GM10248 (cell line): ENCODE results near the gene NPL.

ENCODE experiments used
- CTCF ChIA-PET: fragments of 300-600 bp; sonication (Branson Sonifier 250); formaldehyde crosslinking; extraction: SDS; loops from one replicate; lab custom pipeline; 2021; ENCODE audit warnings: antibody characterized with exemption; lab: Yijun Ruan, JAX
- POLR2A ChIA-PET: fragments of 350-650 bp; sonication (Branson Sonifier 250); formaldehyde crosslinking; extraction: SDS; loops from one replicate; lab custom pipeline; 2020; ENCODE audit warnings: antibody characterized with exemption; lab: Yijun Ruan, JAX
- DNase-seq: peaks from one replicate; pipeline ENCODE4 v3.0.0; 2012; ENCODE audit errors: extremely low spot score
- TF ChIP-seq, protein P1 (sequence below): IDR thresholded peaks from 2 replicates; pipeline ENCODE4 v1.5.1; 2012; ENCODE audit warnings: mild to moderate bottlenecking, low read depth; ENCODE audit errors: extremely low read depth, missing control alignments, control extremely low read depth

The NPL gene

GRCh38 chr1:182754543-182755314, 34.8 kb upstream of the NPL start:
- TF ChIP-seq, protein P1, sequence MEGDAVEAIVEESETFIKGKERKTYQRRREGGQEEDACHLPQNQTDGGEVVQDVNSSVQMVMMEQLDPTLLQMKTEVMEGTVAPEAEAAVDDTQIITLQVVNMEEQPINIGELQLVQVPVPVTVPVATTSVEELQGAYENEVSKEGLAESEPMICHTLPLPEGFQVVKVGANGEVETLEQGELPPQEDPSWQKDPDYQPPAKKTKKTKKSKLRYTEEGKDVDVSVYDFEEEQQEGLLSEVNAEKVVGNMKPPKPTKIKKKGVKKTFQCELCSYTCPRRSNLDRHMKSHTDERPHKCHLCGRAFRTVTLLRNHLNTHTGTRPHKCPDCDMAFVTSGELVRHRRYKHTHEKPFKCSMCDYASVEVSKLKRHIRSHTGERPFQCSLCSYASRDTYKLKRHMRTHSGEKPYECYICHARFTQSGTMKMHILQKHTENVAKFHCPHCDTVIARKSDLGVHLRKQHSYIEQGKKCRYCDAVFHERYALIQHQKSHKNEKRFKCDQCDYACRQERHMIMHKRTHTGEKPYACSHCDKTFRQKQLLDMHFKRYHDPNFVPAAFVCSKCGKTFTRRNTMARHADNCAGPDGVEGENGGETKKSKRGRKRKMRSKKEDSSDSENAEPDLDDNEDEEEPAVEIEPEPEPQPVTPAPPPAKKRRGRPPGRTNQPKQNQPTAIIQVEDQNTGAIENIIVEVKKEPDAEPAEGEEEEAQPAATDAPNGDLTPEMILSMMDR = no peak
- DNase-seq = no peak
- ChIA-PET CTCF (interaction anchor here (1.0 to 1.8 kb wide), 3 partner anchors 9 to 28 kb away, joined by 4 to 5 read pairs (median 4); no protein-coding TSS in a partner anchor), POLR2A (no interaction called here)

- ChIA-PET CTCF (interaction anchor here (1.5 kb wide), 1 partner anchor 28 kb away, joined by 4 read pairs; no protein-coding TSS in a partner anchor), POLR2A (no interaction called here)
- DNase-seq = no peak
- TF ChIP-seq, protein P1 = no peak
Measured at GRCh38 chr1:182755632-182756031, 33.9 kb upstream of the NPL start.

GRCh38 chr1:182756423-182756822, 33.1 kb upstream of the NPL start:
- TF ChIP-seq, protein P1 = no peak
- CTCF ChIA-PET = interaction anchor here (1.2 kb wide), 1 partner anchor 70 kb away, joined by 3 read pairs; no protein-coding TSS in a partner anchor

GRCh38 chr1:182761396-182762395, 27.9 kb upstream of the NPL start:
- ChIA-PET CTCF (interaction anchor here (1.4 to 14.7 kb wide), 2 partner anchors 19 to 23 kb away, joined by 3 to 132 read pairs; no protein-coding TSS in a partner anchor), POLR2A (no interaction called here)
- DNase-seq = no peak
- TF ChIP-seq, protein P1 = no peak

More at GRCh38 chr1:182756423-182756822, 33.1 kb upstream of the NPL start:
- DNase-seq = no peak
- POLR2A ChIA-PET = no interaction called here

GRCh38 chr1:182762536-182762935, 27.0 kb upstream of the NPL start:
- no peak for DNase-seq
- POLR2A ChIA-PET = no interaction called here
- TF ChIP-seq, protein P1 = no peak
- CTCF ChIA-PET = interaction anchor here (1.4 to 14.7 kb wide), 2 partner anchors 18 to 22 kb away, joined by 3 to 132 read pairs; no protein-coding TSS in a partner anchor
